GM12892 (cell line): Measurements from ENCODE around the gene PRKCH.

ENCODE experiments used
- POLR2AphosphoS5 ChIP-seq: IDR thresholded peaks from 2 replicates; pipeline ENCODE4 v1.6.1; 2011; ENCODE audit warnings: low read depth, low read length, control low read depth
- TAF1 ChIP-seq: IDR thresholded peaks from 2 replicates; pipeline ENCODE4 v1.6.1; 2011; ENCODE audit warnings: low read depth, mild to moderate bottlenecking, control low read depth, low read length, borderline replicate concordance

DNA sequence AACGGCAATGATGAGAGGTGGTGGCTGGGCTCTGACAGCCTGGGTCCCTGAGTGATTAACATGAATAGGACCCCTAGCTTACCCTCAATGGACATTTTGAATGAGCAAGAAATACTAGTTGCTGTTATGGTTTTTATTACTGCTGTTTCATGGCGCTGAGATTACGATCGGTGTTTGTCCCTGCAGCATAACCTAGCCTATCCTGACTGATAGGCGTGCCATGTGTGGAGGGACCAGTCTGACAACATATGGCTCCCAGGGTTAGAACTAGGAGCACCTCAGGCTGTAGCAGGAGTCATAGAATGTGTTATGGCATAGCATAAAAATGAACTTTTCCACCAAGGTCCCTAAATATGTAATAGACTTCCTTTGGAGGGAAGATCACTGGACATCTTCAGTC lies 236.5 kb downstream of the PRKCH start:
- TF ChIP-seq POLR2AphosphoS5 (no peak), TAF1 (no peak)
